ENCODE data around the gene TSPYL6.
"Not testable (repeated sequence)": the region's sequence is repeated elsewhere in the genome, so short reads cannot be mapped to it uniquely, and the experiment has no call there.

TSPYL6 gene

GRCh38 chr2:54271843-54272627 is 16.0 kb upstream of the TSPYL6 start:
- CTCF ChIA-PET, result no interaction called here
- POLR2A ChIA-PET, result no interaction called here
- peak; percentile 27 for DNase-seq (ENCODE audit: extremely low spot score)
- no peak for TF ChIP-seq CTCF (IDR thresholded peaks at IDR 0.05; ENCODE audit: control extremely low read depth, extremely low read depth, low read depth, missing control alignments)

DNA sequence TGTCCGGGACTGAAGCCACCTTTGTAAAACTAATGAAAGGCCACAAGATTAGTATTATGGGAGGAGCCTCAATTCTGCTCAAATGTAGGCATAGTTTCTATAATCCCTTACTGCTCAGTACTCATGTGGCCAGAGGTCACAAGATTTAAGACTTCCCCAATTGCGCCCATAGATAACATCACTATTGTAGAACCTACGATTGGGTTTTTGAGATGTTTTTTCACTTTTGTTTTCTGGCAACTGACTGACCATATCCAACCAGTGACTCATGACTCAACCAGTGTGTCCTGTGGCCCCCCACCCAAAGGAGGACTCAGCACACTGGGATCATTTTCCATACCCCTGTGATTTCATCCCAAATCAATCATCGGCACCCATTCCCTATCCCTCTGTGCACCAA is 15.2 kb upstream of the TSPYL6 start:
- POLR2A ChIA-PET, result no interaction called here
- CTCF ChIA-PET, result interaction anchor here (2.2 kb wide), 1 partner anchor 12 kb away, joined by 4 read pairs; no protein-coding TSS in a partner anchor
- TF ChIP-seq CTCF (IDR thresholded peaks at IDR 0.05; ENCODE audit: control extremely low read depth, extremely low read depth, low read depth, missing control alignments), result no peak
- DNase-seq (ENCODE audit: extremely low spot score), result no peak

DNA sequence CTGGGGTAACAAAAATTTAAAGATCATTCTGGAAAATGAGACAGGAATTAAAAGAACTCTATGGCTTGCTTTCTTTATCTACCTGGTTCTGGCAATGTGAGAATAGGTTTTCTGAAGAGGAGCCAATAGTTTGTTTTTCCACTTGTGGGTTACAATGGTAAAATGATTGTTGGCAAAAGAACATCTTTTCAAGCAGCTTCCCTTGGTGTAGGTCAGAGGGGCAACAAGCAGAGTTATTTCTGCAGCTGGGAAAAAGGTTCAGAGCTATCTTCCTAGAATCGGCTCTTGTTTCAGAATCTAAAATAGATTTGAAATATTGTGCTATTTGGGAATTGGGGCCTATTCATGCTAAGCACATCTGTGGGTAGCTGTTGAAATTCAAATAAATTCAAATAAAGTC is 11.5 kb upstream of the TSPYL6 start:
- ChIA-PET POLR2A (no interaction called here), CTCF (no interaction called here)
- DNase-seq (ENCODE audit: extremely low spot score), result no peak
- TF ChIP-seq CTCF (IDR thresholded peaks at IDR 0.05; ENCODE audit: control extremely low read depth, extremely low read depth, low read depth, missing control alignments), result no peak

- CTCF ChIA-PET, result interaction anchor here (1.2 kb wide), 1 partner anchor 10 kb away, joined by 3 read pairs; no protein-coding TSS in a partner anchor
- POLR2A ChIA-PET, result not testable (repeated sequence)
Measured at GRCh38 chr2:54265081-54265480, 9.1 kb upstream of the TSPYL6 start.

DNA sequence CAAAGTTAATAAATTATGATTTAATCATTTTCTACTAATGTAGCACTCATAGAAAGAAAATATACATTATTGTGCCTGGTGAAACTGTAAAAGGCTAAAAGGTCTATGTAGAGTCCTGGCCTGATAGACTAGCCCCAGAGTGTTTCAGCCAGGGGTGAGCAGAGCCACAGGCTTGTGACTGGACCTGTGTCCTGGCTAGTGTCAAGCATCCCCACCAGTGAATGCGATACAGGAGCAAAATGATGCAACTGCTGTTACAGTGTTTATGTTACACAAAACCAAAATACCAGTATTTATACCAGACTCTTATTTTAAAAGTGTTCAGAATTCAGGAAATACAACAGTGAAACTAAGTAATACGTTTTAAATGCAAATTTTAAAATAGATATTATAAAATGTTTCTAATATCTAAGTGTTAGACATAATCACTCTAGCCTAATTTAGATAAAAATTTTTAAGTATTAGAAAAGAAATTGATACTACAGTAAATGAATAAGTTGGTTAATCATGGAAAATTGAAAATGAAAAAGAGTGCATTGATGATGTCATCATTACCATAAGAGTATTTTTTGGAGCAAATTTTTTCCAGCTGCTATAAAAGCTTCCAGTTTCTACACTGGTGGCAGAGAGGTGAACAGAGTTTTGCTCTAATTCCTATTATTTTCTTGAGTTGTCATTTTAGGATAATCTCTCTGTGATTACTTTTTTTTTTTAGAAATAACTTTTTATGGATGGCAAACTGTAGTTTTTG is 6.2 kb upstream of the TSPYL6 start:
- DNase-seq (ENCODE audit: extremely low spot score), result no peak
- POLR2A ChIA-PET, result no interaction called here
- CTCF ChIA-PET, result no interaction called here
- no peak for TF ChIP-seq CTCF (IDR thresholded peaks at IDR 0.05; ENCODE audit: control extremely low read depth, extremely low read depth, low read depth, missing control alignments)

More at GRCh38 chr2:54265081-54265480, 9.1 kb upstream of the TSPYL6 start:
- DNase-seq (ENCODE audit: extremely low spot score), result not testable (repeated sequence)

DNA sequence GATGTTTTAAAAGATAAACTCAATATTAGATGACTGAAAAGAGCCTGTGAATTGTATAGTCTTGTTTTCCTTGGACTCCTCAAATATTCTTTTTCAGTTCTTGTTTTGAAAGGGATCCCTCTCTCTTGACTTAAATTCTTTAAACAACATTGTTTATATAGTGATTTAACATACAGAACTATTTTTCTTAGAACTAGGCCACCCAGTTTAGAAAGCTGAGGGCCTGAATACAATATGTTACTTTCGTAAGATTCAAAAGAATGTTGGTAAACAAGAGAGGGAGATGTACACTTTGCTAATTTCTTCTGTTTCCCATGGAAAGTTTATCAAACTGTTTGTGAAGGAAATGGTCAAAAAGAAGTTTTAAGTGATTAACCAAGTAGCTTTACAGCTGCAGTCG is 5.5 kb upstream of the TSPYL6 start:
- ChIA-PET POLR2A (no interaction called here), CTCF (no interaction called here)
- DNase-seq (ENCODE audit: extremely low spot score), result no peak
- TF ChIP-seq CTCF (IDR thresholded peaks at IDR 0.05; ENCODE audit: control extremely low read depth, extremely low read depth, low read depth, missing control alignments), result no peak

DNA sequence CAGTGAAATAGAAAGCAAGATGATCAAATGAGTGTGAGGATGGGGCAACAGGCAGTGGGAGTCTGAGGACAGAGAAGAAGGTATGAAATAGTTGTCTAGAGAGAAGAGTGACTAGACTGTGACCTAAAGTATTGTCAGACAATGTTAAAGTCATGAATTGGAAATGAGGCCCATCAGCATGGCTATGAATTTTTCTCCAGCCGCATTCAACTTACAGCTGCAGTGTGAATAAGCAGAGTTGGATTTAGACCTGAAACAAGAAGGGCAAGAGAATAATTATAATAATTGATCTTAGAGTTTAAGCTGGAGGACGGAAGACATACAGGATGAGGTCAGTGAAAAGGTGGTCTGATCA is 4.2 kb upstream of the TSPYL6 start:
- ChIA-PET CTCF (interaction anchor here (1.1 to 1.6 kb wide), 2 partner anchors 10 to 54 kb away, joined by 4 read pairs; no protein-coding TSS in a partner anchor), POLR2A (no interaction called here)
- no peak for DNase-seq (ENCODE audit: extremely low spot score)
- TF ChIP-seq CTCF (IDR thresholded peaks at IDR 0.05; ENCODE audit: control extremely low read depth, extremely low read depth, low read depth, missing control alignments), result no peak
